ENCODE results near the gene XYLT1.
A peak's percentile ranks its signal among the peaks of the same experiment; 100 is the strongest.

Gene XYLT1

GRCh38 chr16:17437127-17437720 lies 33.5 kb downstream of the XYLT1 start:
- peaks cover 0 to 86% (median 43%) of the 10 kb centered on the region in 11 experiments; a peak in 11 of 22 replicates for H4K20me1 ChIP-seq
- H3K4me3 ChIP-seq = no peak overlapping the region
- H3K4me2 ChIP-seq = no peak overlapping the region
- H3K9me3 ChIP-seq (replicated peaks in 1 of 11) = peaks cover 0 to 35% (median 9%) of the 10 kb centered on the region in 11 experiments; a peak in 10 of 22 replicates
- TF ChIP-seq Cebpa-rat (IDR thresholded peaks at IDR 0.05) = no peak
- H3K27me3 ChIP-seq = no peaks in the 10 kb centered on the region
- H3K36me3 ChIP-seq = peaks cover 0 to 98% (median 85%) of the 10 kb centered on the region in 11 experiments; a peak in 18 of 22 replicates
- no peak overlapping the region for H3K9ac ChIP-seq
- H3K4me1 ChIP-seq = peaks cover 25 to 45% (median 33%) of the 10 kb centered on the region in 10 experiments
- H3K27ac ChIP-seq = no peak overlapping the region

- Histone ChIP-seq H3K36me3 (peaks cover 0 to 100% (median 89%) of the 10 kb centered on the region in 11 experiments; a peak in 18 of 22 replicates), H3K4me2 (no peak overlapping the region), H3K4me1 (peaks cover 13 to 32% (median 26%) of the 10 kb centered on the region in 10 experiments), H3K4me3 (no peak overlapping the region), H3K27ac (0 out of 22 replicates have a peak overlapping the region, but pooled peaks of 1 of the 11 experiments have one; percentile 4), H3K27me3 (no peaks in the 10 kb centered on the region), H4K20me1 (peaks cover 0 to 93% (median 53%) of the 10 kb centered on the region in 11 experiments; a peak in 10 of 22 replicates), H3K9me3 (replicated peaks in 1 of 11) (peaks cover 0 to 38% (median 9%) of the 10 kb centered on the region in 11 experiments; a peak in 10 of 22 replicates), H3K9ac (no peak overlapping the region)
- TF ChIP-seq Cebpa-rat (IDR thresholded peaks at IDR 0.05) = no peak
Measured at GRCh38 chr16:17435318-17435717, 35.4 kb downstream of the XYLT1 start.

DNA sequence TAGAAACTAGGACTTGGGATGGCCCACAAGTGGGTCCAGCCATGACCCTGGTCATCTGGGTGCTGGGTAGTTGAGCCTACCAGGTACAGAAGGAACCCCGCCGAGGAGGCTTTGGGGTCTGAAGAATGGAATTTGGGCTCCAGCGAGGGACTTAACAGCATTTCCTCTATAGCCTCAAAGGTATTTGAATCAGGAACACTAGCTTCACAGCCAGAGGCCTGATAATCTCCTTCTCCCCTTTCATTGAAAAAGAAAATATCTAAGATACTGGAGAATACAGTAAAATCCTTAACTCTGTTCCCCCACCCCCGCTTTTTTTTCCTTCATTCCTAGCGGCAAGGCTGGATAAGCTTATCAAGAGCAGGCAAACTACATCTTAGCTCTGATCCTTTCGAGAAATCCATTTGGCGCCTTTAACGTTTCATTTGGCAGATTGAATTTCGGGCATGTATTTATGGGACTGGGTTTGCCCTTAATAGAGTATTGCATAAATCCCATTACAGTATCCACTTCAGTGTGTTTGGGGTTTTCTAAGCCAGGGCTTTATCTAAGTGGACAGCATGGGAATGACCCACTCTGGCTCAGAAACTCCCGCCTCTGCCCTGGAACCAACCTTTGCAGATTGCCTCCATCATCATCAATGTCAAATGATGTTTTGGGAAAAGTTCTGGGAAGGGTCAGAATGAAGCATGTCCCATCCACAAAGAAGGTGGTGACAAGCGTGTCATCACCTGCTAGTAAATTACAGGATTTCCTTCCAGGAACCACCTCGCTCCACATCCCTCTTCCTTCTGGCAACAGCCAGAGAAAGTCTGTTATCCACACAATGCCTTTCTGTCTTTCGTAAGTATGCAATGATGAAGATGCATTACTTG lies 36.9 kb downstream of the XYLT1 start:
- Histone ChIP-seq H3K27ac (no peak overlapping the region), H4K20me1 (peaks cover 0 to 91% (median 40%) of the 10 kb centered on the region in 11 experiments; a peak in 10 of 22 replicates), H3K36me3 (peaks cover 0 to 99% (median 92%) of the 10 kb centered on the region in 11 experiments; a peak in 19 of 22 replicates)

DNA sequence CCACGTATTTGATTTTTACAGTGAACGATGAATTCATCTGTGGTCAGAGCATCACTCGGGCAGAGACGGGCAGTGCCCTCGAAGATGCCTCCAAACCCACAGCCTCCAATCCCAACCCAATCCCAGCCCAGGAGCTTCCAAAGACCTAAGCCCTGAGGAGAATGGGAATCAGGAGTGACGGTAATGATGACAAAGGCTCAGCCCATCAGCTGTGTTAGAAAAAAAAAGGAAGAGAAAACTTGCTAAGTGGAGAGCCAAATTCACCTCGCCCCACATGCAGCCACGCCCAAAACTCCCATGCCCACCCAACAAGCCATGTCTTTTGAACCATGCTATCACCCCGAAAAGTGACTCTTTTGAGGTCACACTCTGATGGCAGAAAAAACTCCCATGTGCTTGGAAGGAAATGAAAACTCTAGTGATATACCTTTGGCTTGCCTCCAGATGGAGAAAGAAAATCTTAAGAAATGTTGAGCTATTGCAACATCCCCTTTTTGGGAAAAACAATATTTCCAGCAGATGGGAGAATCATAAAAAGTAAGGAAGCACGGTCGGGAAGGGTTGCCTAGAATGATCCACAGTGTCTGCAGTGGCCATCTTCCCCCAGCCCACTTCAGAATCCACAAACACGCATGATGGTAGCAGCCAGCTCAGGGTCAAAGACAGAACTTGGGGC lies 37.7 kb downstream of the XYLT1 start:
- Histone ChIP-seq H3K27me3 (no peaks in the 10 kb centered on the region), H3K27ac (no peak overlapping the region), H3K9ac (no peak overlapping the region), H3K4me1 (peaks cover 0 to 19% (median 12%) of the 10 kb centered on the region in 10 experiments; a peak in 15 of 20 replicates), H3K4me2 (peak overlapping the region in 5 of 11 experiments; percentile 21 to 47 (median 37); a peak in 9 of 22 replicates), H4K20me1 (peaks cover 0 to 91% (median 42%) of the 10 kb centered on the region in 11 experiments; a peak in 10 of 22 replicates), H3K4me3 (no peak overlapping the region), H3K9me3 (replicated peaks in 1 of 11) (peaks cover 0 to 32% (median 9%) of the 10 kb centered on the region in 11 experiments; a peak in 9 of 22 replicates), H3K36me3 (peaks cover 0 to 99% (median 92%) of the 10 kb centered on the region in 11 experiments; a peak in 19 of 22 replicates)
- TF ChIP-seq Cebpa-rat (IDR thresholded peaks at IDR 0.05) = peak in 2 of 11 experiments; percentile 19 to 38; a peak in 1 of 22 replicates

More for the DNA sequence above, 36.9 kb downstream of the XYLT1 start:
- H3K9ac ChIP-seq = no peak overlapping the region
- no peak overlapping the region for H3K4me3 ChIP-seq
- peaks cover 0 to 32% (median 9%) of the 10 kb centered on the region in 11 experiments; a peak in 10 of 22 replicates for H3K9me3 ChIP-seq (replicated peaks in 1 of 11)
- no peak for TF ChIP-seq Cebpa-rat (IDR thresholded peaks at IDR 0.05)
- H3K4me2 ChIP-seq = peak overlapping the region in 5 of 11 experiments; percentile 21 to 47 (median 37); a peak in 7 of 22 replicates
- H3K27me3 ChIP-seq = no peaks in the 10 kb centered on the region
- H3K4me1 ChIP-seq = peaks cover 0 to 21% (median 13%) of the 10 kb centered on the region in 10 experiments; a peak in 15 of 20 replicates

DNA sequence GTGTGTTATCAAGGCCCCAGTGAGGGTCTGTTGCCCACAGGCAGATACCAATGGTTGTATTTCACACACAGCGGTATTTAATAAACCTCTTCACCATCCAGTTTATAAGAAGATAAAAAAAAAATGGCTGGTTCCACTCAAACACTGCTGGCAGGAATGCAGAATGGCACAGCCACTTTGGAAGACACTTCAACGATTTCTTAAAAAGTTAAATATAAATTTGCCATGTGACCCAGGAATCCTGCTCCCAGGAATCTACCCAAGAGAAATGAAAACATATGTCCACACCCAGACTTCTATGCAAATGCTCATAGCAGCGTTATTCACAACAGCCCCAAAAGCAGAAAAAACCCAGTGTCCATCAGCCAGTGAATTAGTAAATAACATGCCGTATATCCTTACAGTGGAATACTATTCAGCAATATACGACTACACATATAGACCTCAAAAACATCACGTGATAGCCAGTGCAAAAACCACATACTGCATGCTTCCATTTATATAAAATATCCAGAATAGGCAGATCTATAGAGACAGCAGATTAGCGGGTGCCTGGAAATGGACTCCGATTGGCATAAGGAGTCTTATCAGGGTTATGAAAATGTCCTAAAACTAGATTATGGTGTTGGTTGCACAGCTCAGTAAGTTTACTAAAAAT lies 38.7 kb downstream of the XYLT1 start:
- H3K27me3 ChIP-seq = no peaks in the 10 kb centered on the region
- no peak overlapping the region for H3K27ac ChIP-seq
- no peak overlapping the region for H3K4me3 ChIP-seq
- peaks cover 0 to 18% (median 11%) of the 10 kb centered on the region in 10 experiments; a peak in 15 of 20 replicates for H3K4me1 ChIP-seq
- H3K9ac ChIP-seq = no peak overlapping the region
- peaks cover 0 to 99% (median 92%) of the 10 kb centered on the region in 11 experiments; a peak in 19 of 22 replicates for H3K36me3 ChIP-seq
- no peak for TF ChIP-seq Cebpa-rat (IDR thresholded peaks at IDR 0.05)
- H3K4me2 ChIP-seq = no peak overlapping the region
- peaks cover 0 to 33% (median 9%) of the 10 kb centered on the region in 11 experiments; a peak in 9 of 22 replicates for H3K9me3 ChIP-seq (replicated peaks in 1 of 11)
- peaks cover 0 to 88% (median 40%) of the 10 kb centered on the region in 11 experiments; a peak in 9 of 22 replicates for H4K20me1 ChIP-seq

GRCh38 chr16:17431012-17431411 lies 39.7 kb downstream of the XYLT1 start:
- Histone ChIP-seq H3K27ac (no peak overlapping the region), H3K36me3 (peaks cover 0 to 99% (median 88%) of the 10 kb centered on the region in 11 experiments; a peak in 19 of 22 replicates), H3K9ac (no peak overlapping the region), H3K27me3 (no peaks in the 10 kb centered on the region), H3K4me1 (peaks cover 0 to 18% (median 11%) of the 10 kb centered on the region in 10 experiments; a peak in 15 of 20 replicates), H3K4me3 (no peak overlapping the region), H4K20me1 (peaks cover 0 to 88% (median 37%) of the 10 kb centered on the region in 11 experiments; a peak in 9 of 22 replicates), H3K9me3 (replicated peaks in 1 of 11) (peaks cover 0 to 39% (median 9%) of the 10 kb centered on the region in 11 experiments; a peak in 9 of 22 replicates), H3K4me2 (no peak overlapping the region)
- TF ChIP-seq Cebpa-rat (IDR thresholded peaks at IDR 0.05) = no peak

DNA sequence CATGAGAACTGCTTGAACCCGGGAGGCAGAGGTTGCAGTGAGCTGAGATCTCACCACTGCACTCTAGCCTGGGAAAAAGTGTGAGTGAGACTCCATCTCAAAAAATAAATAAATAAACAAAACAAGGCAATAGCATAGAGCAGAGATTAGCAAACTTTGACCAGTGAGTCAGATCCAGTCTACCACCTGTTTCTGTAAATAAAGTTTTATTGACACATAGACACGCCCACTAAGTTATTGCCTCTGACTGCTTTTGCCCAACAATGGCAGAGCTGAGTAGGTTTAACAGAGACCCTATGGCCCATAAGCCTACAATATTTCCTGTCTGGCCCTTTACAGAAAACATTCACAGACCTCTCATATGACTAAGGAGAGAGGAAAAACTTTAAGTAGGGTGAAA lies 44.3 kb downstream of the XYLT1 start:
- Histone ChIP-seq H4K20me1 (peaks cover 0 to 77% (median 42%) of the 10 kb centered on the region in 11 experiments; a peak in 11 of 22 replicates), H3K9ac (no peak overlapping the region), H3K9me3 (replicated peaks in 1 of 11) (peaks cover 0 to 14% (median 4%) of the 10 kb centered on the region in 11 experiments; a peak in 5 of 22 replicates), H3K27me3 (no peaks in the 10 kb centered on the region), H3K36me3 (peaks cover 0 to 100% (median 68%) of the 10 kb centered on the region in 11 experiments; a peak in 18 of 22 replicates), H3K4me2 (no peak overlapping the region), H3K4me3 (no peak overlapping the region), H3K27ac (no peak overlapping the region), H3K4me1 (peaks cover 0 to 3% (median 0%) of the 10 kb centered on the region in 10 experiments; a peak in 3 of 20 replicates)
- no peak for TF ChIP-seq Cebpa-rat (IDR thresholded peaks at IDR 0.05)
